OCI-LY1 (cell line): ENCODE results near the gene NFKBIL1.

ENCODE experiments used
- H2AFZ ChIP-seq: fragments of 200-600 bp; sonication (generic), shearing (Covaris generic); 2 replicates; pipeline ENCODE4 v1.6.0; 2014; ENCODE audit warnings: antibody characterized with exemption, mild to moderate bottlenecking, low read length
- H3F3A ChIP-seq: fragments of 200-600 bp; sonication (generic), shearing (Covaris generic); 2 replicates; pipeline ENCODE4 v1.6.0; 2014; ENCODE audit warnings: mild to moderate bottlenecking, antibody characterized with exemption, low read length, moderate library complexity; ENCODE audit not compliant: insufficient read depth
- H3K27ac ChIP-seq: fragments of 200-600 bp; sonication (generic); 2 replicates; pipeline ENCODE4 v1.5.1; 2014; ENCODE audit warnings: low read length, mixed run types, mild to moderate bottlenecking, low read depth; ENCODE audit not compliant: poor library complexity, severe bottlenecking
- H3K27me3 ChIP-seq: fragments of 200-600 bp; sonication (generic); 2 replicates; pipeline ENCODE4 v1.6.0; 2014; ENCODE audit warnings: antibody characterized with exemption, mild to moderate bottlenecking, low read length, moderate library complexity; ENCODE audit not compliant: insufficient read depth
- H3K36me3 ChIP-seq: fragments of 200-600 bp; sonication (generic); 2 replicates; pipeline ENCODE4 v1.6.1; 2014; ENCODE audit warnings: mild to moderate bottlenecking, antibody characterized with exemption, low read length, moderate library complexity, mixed read lengths; ENCODE audit not compliant: insufficient read depth
- H3K4me1 ChIP-seq: fragments of 200-600 bp; sonication (generic); 2 replicates; pipeline ENCODE4 v1.5.1; 2014; ENCODE audit warnings: mild to moderate bottlenecking, low read length, moderate library complexity; ENCODE audit not compliant: insufficient read depth, severe bottlenecking
- H3K4me2 ChIP-seq: fragments of 200-600 bp; sonication (generic), shearing (Covaris generic); 2 replicates; pipeline ENCODE4 v1.6.1; 2014; ENCODE audit warnings: low read length
- H3K4me3 ChIP-seq: fragments of 200-600 bp; sonication (generic); 2 replicates; pipeline ENCODE4 v1.5.1; 2014; ENCODE audit warnings: low read length, low read depth, mild to moderate bottlenecking, mixed read lengths; ENCODE audit not compliant: poor library complexity, severe bottlenecking
- H3K79me2 ChIP-seq: fragments of 200-600 bp; shearing (Covaris generic); 2 replicates; pipeline ENCODE4 v1.6.1; 2016; ENCODE audit warnings: mixed run types, low read length, mixed read lengths; ENCODE audit not compliant: insufficient read depth
- H3K9ac ChIP-seq: fragments of 200-600 bp; sonication (generic), shearing (Covaris generic); 2 replicates; pipeline ENCODE4 v1.6.1; 2014; ENCODE audit warnings: mild to moderate bottlenecking, low read length, mixed read lengths
- H3K9me2 ChIP-seq: fragments of 200-600 bp; sonication (generic), shearing (Covaris generic); 2 replicates; pipeline ENCODE4 v1.6.1; 2014; ENCODE audit warnings: low read depth, mild to moderate bottlenecking, low read length, mixed read lengths
- H3K9me3 ChIP-seq: fragments of 200-600 bp; shearing (Covaris generic); 2 replicates; pipeline ENCODE4 v1.6.1; 2014; ENCODE audit warnings: low read length, mixed read lengths
- H4K20me1 ChIP-seq: fragments of 200-600 bp; sonication (generic), shearing (Covaris generic); 2 replicates; pipeline ENCODE4 v1.6.0; 2016; ENCODE audit warnings: mild to moderate bottlenecking, low read length; ENCODE audit not compliant: insufficient read depth
- EZH2 ChIP-seq: fragments of 200-600 bp; sonication (generic), shearing (Covaris generic); IDR thresholded peaks from 2 replicates; pipeline ENCODE4 v1.8.0; 2017; ENCODE audit warnings: borderline replicate concordance, mixed run types, mild to moderate bottlenecking, antibody characterized with exemption, low read length, moderate library complexity, mixed read lengths
- TF ChIP-seq, protein P1 (sequence below): fragments of 200-600 bp; sonication (generic), shearing (Covaris generic); IDR thresholded peaks from 2 replicates; pipeline ENCODE4 v1.5.1; 2017; ENCODE audit warnings: mild to moderate bottlenecking, antibody characterized with exemption, low read length, moderate library complexity, mixed read lengths

Gene NFKBIL1

DNA sequence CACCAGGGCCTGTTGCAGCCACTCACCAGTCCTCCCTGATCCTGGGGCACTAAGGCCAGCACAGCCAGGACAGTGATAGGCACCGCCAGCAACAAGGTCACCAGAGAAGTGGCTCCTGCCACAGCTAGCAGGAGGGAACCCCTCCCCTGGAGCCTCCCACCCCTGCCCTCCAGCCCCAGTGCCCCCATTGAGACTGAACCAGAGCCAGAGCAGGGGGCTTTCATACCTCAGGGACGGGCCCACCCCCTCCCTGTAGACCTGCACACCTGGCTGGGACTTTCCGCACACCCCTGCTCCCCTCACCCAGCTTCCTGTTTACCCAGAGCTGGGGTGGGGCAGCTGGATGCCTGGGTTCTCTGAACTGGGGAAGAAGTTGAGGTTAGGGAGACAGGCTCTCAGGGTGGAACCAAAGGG is 34.8 kb downstream of the NFKBIL1 start, which contains the start of gene LTB:
TSS of gene LTB (minus strand) at position 195 of the 414 bp plus-strand sequence. CDS start at position 188, 7 bp downstream.
- Histone ChIP-seq H3K36me3 (no peaks in the 10 kb centered on the region), H3K4me2 (peak within 1 kb of the TSS; percentile 88), H2AFZ (no peak within 1 kb of the TSS), H3K27ac (peak within 1 kb of the TSS; percentile 96), H3K9me3 (no peaks in the 10 kb centered on the region), H3K9me2 (no peaks in the 10 kb centered on the region), H3F3A (no peaks in the 10 kb centered on the region), H3K4me3 (peak within 1 kb of the TSS; percentile 92), H3K27me3 (no peaks in the 10 kb centered on the region), H3K79me2 (no peaks in the 10 kb centered on the region), H3K4me1 (peaks cover 59% of the 10 kb centered on the region), H4K20me1 (no peaks in the 10 kb centered on the region), H3K9ac (peak within 1 kb of the TSS; percentile 88)
- TF ChIP-seq, protein P1, sequence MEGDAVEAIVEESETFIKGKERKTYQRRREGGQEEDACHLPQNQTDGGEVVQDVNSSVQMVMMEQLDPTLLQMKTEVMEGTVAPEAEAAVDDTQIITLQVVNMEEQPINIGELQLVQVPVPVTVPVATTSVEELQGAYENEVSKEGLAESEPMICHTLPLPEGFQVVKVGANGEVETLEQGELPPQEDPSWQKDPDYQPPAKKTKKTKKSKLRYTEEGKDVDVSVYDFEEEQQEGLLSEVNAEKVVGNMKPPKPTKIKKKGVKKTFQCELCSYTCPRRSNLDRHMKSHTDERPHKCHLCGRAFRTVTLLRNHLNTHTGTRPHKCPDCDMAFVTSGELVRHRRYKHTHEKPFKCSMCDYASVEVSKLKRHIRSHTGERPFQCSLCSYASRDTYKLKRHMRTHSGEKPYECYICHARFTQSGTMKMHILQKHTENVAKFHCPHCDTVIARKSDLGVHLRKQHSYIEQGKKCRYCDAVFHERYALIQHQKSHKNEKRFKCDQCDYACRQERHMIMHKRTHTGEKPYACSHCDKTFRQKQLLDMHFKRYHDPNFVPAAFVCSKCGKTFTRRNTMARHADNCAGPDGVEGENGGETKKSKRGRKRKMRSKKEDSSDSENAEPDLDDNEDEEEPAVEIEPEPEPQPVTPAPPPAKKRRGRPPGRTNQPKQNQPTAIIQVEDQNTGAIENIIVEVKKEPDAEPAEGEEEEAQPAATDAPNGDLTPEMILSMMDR: 0 out of 2 replicates have a peak, but pooled peaks have one; percentile 4
- TF ChIP-seq EZH2: no peak

DNA sequence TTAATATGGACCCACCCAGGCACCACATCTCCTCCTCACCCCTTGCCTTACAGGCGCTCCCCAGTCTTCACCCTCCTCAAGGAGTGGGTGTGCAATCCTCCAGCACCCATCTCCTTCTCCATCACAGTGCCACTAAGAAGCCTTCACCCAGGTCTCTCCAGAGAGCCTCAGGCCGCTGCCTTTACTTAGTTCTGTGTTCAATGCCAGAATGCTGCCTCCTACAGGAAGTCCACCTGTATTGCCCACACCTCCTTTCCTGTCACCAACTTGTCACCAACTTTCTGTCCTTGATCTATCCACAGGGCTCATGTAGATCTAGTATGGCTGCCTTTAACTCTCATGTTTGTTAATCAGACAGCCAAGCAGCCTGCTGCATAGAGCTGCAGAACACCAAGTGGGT is 38.1 kb downstream of the NFKBIL1 start:
- Histone ChIP-seq H3K27me3 (no peaks in the 10 kb centered on the region), H2AFZ (no peak overlapping the region), H3K4me3 (no peak overlapping the region), H3K9ac (no peak overlapping the region; the same call in 1 of the 2 replicates), H3K9me3 (no peaks in the 10 kb centered on the region), H3K4me2 (no peak overlapping the region), H3K79me2 (no peaks in the 10 kb centered on the region), H3K36me3 (no peaks in the 10 kb centered on the region), H3F3A (no peaks in the 10 kb centered on the region), H3K4me1 (peaks cover 50% of the 10 kb centered on the region), H4K20me1 (no peaks in the 10 kb centered on the region), H3K27ac (peak overlapping the region; percentile 96), H3K9me2 (no peaks in the 10 kb centered on the region)
- TF ChIP-seq, protein P1: peak; percentile 81
- no peak for TF ChIP-seq EZH2

DNA sequence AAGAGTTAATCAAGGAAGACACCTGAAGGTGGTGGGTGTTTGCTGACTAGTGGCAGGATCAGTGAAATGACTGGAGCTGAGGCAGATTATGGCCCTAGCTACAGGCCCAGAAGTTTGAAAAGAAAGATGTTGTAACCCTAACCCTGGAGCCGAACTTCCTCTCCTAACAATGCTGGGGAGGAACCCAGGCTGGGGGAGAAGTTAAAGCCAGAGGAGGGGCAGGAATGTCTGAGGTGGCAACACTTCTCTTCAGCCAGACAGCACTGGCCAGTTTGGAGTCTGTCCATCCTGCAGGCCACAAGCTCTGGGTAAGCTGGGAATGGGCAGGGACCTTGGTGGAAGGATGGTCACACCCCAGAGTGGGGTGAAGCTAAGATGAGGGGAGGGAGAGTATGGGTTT is 38.6 kb downstream of the NFKBIL1 start, which contains the start of gene LST1:
TSS of gene LST1 (plus strand) at position 270 of the 400 bp plus-strand sequence. CDS start 1,023 bp downstream, outside the sequence.
- Histone ChIP-seq H3K4me3 (no peak within 1 kb of the TSS), H3K4me2 (no peak within 1 kb of the TSS; the same call in 1 of the 2 replicates), H3K27ac (peak within 1 kb of the TSS; percentile 96), H3K27me3 (no peaks in the 10 kb centered on the region), H3K9me2 (no peaks in the 10 kb centered on the region), H2AFZ (no peak within 1 kb of the TSS), H4K20me1 (no peaks in the 10 kb centered on the region), H3K36me3 (no peaks in the 10 kb centered on the region), H3K79me2 (no peaks in the 10 kb centered on the region), H3K4me1 (peaks cover 48% of the 10 kb centered on the region), H3F3A (no peaks in the 10 kb centered on the region), H3K9me3 (no peaks in the 10 kb centered on the region), H3K9ac (no peak within 1 kb of the TSS; the same call in 1 of the 2 replicates)
- no peak for TF ChIP-seq EZH2
- TF ChIP-seq, protein P1: no peak
